Ectodermal cell (in vitro differentiated cells): ENCODE data around the gene TRABD2B.

Experiments used
- H3K27ac ChIP-seq: 2 replicates; pipeline ENCODE4 v1.7.0; 2013; ENCODE audit warnings: mild to moderate bottlenecking, low read depth, low read length; ENCODE audit not compliant: insufficient read depth, poor library complexity, severe bottlenecking
- H3K27me3 ChIP-seq: 2 replicates; pipeline ENCODE4 v1.7.0; 2013; ENCODE audit warnings: mild to moderate bottlenecking, low read length; ENCODE audit not compliant: insufficient read depth, control insufficient read depth, poor library complexity, severe bottlenecking
- H3K36me3 ChIP-seq: one replicate; pipeline ENCODE4 v1.7.0; 2013; ENCODE audit warnings: low read length; ENCODE audit not compliant: control insufficient read depth, insufficient read depth
- H3K4me1 ChIP-seq: one replicate; pipeline ENCODE4 v1.7.0; 2013; ENCODE audit warnings: low read length; ENCODE audit not compliant: control insufficient read depth, insufficient read depth
- H3K4me3 ChIP-seq: 2 replicates; pipeline ENCODE4 v1.7.0; 2013; ENCODE audit warnings: low read depth, low read length, control low read depth; ENCODE audit not compliant: insufficient read depth
- H3K9me3 ChIP-seq: 2 replicates; pipeline ENCODE4 v1.7.0; 2013; ENCODE audit warnings: mild to moderate bottlenecking, low read length, moderate library complexity; ENCODE audit not compliant: control insufficient read depth
- WGBS, 2 experiments: methylation state at CpG; one replicate each; pipeline ENCODE4 v1.1.7; 2013; ENCODE audit warnings: missing lambda C conversion rate in 2 of 2; 5-methylcytosine and 5-hydroxymethylcytosine counted together

The TRABD2B gene

GRCh38 chr1:47883963-47884362, 113.2 kb downstream of the TRABD2B start:
- Histone ChIP-seq H3K27ac (no peak overlapping the region), H3K36me3 (no peaks in the 10 kb centered on the region), H3K9me3 (no peaks in the 10 kb centered on the region), H3K4me1 (no peaks in the 10 kb centered on the region), H3K4me3 (no peak overlapping the region), H3K27me3 (no peaks in the 10 kb centered on the region)
- WGBS, 2 experiments: 82 to 86% methylated on average over 1 of the region's 1 CpG

GRCh38 chr1:47881505-47882442, 115.4 kb downstream of the TRABD2B start:
- Histone ChIP-seq H3K4me3 (no peak overlapping the region), H3K36me3 (no peaks in the 10 kb centered on the region), H3K4me1 (peaks cover under 1% of the 10 kb centered on the region), H3K9me3 (no peaks in the 10 kb centered on the region), H3K27me3 (no peaks in the 10 kb centered on the region), H3K27ac (no peak overlapping the region)
- 85 to 88% methylated on average over 17 of the region's 17 CpGs for WGBS, 2 experiments

GRCh38 chr1:47876587-47876963, 120.6 kb downstream of the TRABD2B start:
- Histone ChIP-seq H3K27ac (no peak overlapping the region), H3K27me3 (no peaks in the 10 kb centered on the region), H3K36me3 (no peaks in the 10 kb centered on the region), H3K4me1 (peaks cover 13% of the 10 kb centered on the region), H3K4me3 (no peak overlapping the region), H3K9me3 (no peaks in the 10 kb centered on the region)
- 86 to 87% methylated on average over 4 of the region's 4 CpGs for WGBS, 2 experiments

GRCh38 chr1:47875831-47876586, 121.2 kb downstream of the TRABD2B start:
- WGBS, 2 experiments: 93 to 95% methylated on average over 5 of the region's 5 CpGs
- H3K27ac ChIP-seq: no peak overlapping the region
- no peaks in the 10 kb centered on the region for H3K9me3 ChIP-seq
- no peaks in the 10 kb centered on the region for H3K36me3 ChIP-seq
- no peak overlapping the region for H3K4me3 ChIP-seq
- peaks cover 13% of the 10 kb centered on the region for H3K4me1 ChIP-seq
- no peaks in the 10 kb centered on the region for H3K27me3 ChIP-seq

- peaks cover 13% of the 10 kb centered on the region for H3K4me1 ChIP-seq
- no peaks in the 10 kb centered on the region for H3K9me3 ChIP-seq
- WGBS, 2 experiments: 87 to 94% methylated on average over 6 of the region's 6 CpGs
- no peaks in the 10 kb centered on the region for H3K36me3 ChIP-seq
- H3K27me3 ChIP-seq: no peaks in the 10 kb centered on the region
- no peak overlapping the region for H3K27ac ChIP-seq
- H3K4me3 ChIP-seq: no peak overlapping the region
These were observed 122.1 kb downstream of the TRABD2B start for GRCh38 chr1:47875036-47875435.

GRCh38 chr1:47873337-47873736, 123.8 kb downstream of the TRABD2B start:
- no peaks in the 10 kb centered on the region for H3K9me3 ChIP-seq
- peaks cover 13% of the 10 kb centered on the region for H3K4me1 ChIP-seq
- no peaks in the 10 kb centered on the region for H3K27me3 ChIP-seq
- 94% methylated on average over 6 of the region's 6 CpGs for WGBS, 2 experiments
- H3K4me3 ChIP-seq: no peak overlapping the region
- no peaks in the 10 kb centered on the region for H3K36me3 ChIP-seq
- H3K27ac ChIP-seq: no peak overlapping the region

- Histone ChIP-seq H3K36me3 (no peaks in the 10 kb centered on the region), H3K4me3 (no peak overlapping the region), H3K4me1 (peaks cover 13% of the 10 kb centered on the region), H3K27me3 (no peaks in the 10 kb centered on the region), H3K27ac (no peak overlapping the region), H3K9me3 (no peaks in the 10 kb centered on the region)
- 85 to 92% methylated on average over 3 of the region's 3 CpGs for WGBS, 2 experiments
These were observed 124.3 kb downstream of the TRABD2B start for GRCh38 chr1:47872886-47873285.

- Histone ChIP-seq H3K4me1 (peaks cover 13% of the 10 kb centered on the region), H3K27ac (no peak overlapping the region), H3K9me3 (no peaks in the 10 kb centered on the region), H3K36me3 (no peaks in the 10 kb centered on the region), H3K4me3 (no peak overlapping the region), H3K27me3 (no peaks in the 10 kb centered on the region)
- 95% methylated on average over 2 of the region's 2 CpGs for WGBS, 2 experiments
These were observed 125.3 kb downstream of the TRABD2B start for GRCh38 chr1:47871799-47872353.

GRCh38 chr1:47870946-47871676, 126.1 kb downstream of the TRABD2B start:
- no peaks in the 10 kb centered on the region for H3K9me3 ChIP-seq
- no peak overlapping the region for H3K27ac ChIP-seq
- no peaks in the 10 kb centered on the region for H3K36me3 ChIP-seq
- H3K4me3 ChIP-seq: no peak overlapping the region
- no peaks in the 10 kb centered on the region for H3K27me3 ChIP-seq
- peaks cover 5% of the 10 kb centered on the region for H3K4me1 ChIP-seq
- WGBS, 2 experiments: 92 to 93% methylated on average over 8 of the region's 8 CpGs
